Measurements from ENCODE around the gene HELB. TPM values are rescaled to one million over a fixed set of nuclear protein-coding genes. Genes with fewer than 3 reads are reported as not detected.
A peak's percentile ranks its signal among the peaks of the same experiment; 100 is the strongest.

HELB gene
- total RNA-seq, result 10 to 100 TPM; 47.9 to 59.2 (median 54.0) TPM
- polyA plus RNA-seq, result 10 to 100 TPM; 29.6 to 43.0 TPM
- 166 reads per million, percentile 91 among the genes with 10 or more reads in this experiment for total RNA-seq

DNA sequence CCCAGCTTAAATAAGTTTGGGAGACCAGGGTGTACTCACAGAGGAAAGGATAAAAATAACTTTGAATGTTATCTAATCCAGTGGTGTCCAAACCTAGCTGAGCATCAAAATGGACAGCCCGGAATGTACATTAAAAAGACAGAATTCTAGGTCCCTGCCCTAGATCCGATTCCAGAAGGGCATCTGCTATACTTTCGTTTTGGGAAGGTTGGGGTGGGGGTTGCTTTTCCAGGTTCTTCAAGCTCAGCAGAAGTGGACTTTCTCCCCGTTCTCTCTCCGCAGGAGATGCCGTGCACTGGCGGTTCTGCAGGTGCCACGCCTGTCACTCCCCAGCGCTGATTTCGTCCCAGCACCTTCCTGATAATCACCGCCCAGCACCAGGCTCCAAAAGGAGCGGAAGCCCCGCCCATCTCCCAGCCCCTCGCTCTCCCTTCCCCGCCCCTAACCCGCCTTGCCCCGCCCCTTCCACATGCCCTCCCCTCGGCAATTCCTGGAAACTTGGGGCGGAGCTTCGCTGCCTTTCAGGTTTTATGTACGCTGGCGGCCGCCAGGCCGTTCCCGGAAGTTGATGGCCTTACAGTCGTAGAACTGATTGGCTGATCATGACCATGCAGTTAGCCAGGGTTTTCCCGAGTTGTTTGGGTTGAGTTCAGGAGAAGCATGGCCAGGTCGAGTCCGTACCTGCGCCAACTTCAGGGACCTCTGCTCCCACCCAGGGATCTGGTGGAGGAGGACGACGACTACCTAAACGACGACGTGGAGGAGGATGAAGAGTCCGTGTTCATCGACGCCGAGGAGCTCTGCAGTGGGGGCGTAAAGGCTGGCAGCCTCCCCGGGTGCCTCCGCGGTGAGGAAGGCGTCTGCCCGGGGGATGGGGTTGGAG lies at the start of gene HELB:
Gene HELB (plus strand): TSS at position 550 of the 883 bp plus-strand sequence. CDS start 111 bp downstream, at position 661.
- peak; percentile 73 to 93 (median 84) for DNase-seq
- ChIA-PET CTCF (interaction anchor here (0.9 to 2.2 kb wide), 5 partner anchors 10 to 33 kb away, joined by 4 to 10 read pairs (median 6); no protein-coding TSS in a partner anchor), POLR2A (interaction anchor here (0.5 to 5.9 kb wide), 20 partner anchors 7 to 1133 kb away, joined by 3 to 44 read pairs (median 4); partner anchors contain the start of genes CAND1, LEMD3, LLPH and TMBIM4)
- no peaks in the 10 kb centered on the region for H3K27me3 ChIP-seq (ENCODE audit: control insufficient read depth in 2 of 2, insufficient read depth in 2 of 2, low read length in 2 of 2)
- intact Hi-C loops (cut with micrococcal nuclease), result loop anchor here (1.0 to 10.0 kb wide), 17 partner anchors 10 to 1897 kb away; partner anchors contain the start of genes CAND1 (in 2 of the 2), LLPH (in 2 of the 2), TMBIM4 (in 2 of the 2) and GNS (in 1 of the 2)
- H3K9me3 Mint-ChIP-seq, result peaks cover 0 to 2% (median 0%) of the 10 kb centered on the region in 11 donors
- H3K4me1 Mint-ChIP-seq, result peaks cover 25 to 63% (median 54%) of the 10 kb centered on the region in 7 donors
- H3K27ac ChIP-seq (ENCODE audit: low read depth, low read length), result peak within 1 kb of the TSS; percentile 91
- ATAC-seq, result peak; percentile 92
- peak within 1 kb of the TSS; percentile 90 to 99 (median 98) for H3K27ac Mint-ChIP-seq
- H3K4me1 ChIP-seq (ENCODE audit: control insufficient read depth in 2 of 2, insufficient read depth in 2 of 2, low read length in 2 of 2), result peaks cover 17 to 20% of the 10 kb centered on the region in 2 donors
- H3K4me3 Mint-ChIP-seq, result peak within 1 kb of the TSS; percentile 87 to 99 (median 97)
- H3K9me3 ChIP-seq (ENCODE audit: control insufficient read depth in 2 of 3, low read length in 3 of 3), result no peaks in the 10 kb centered on the region
- peaks cover 0 to 28% (median 18%) of the 10 kb centered on the region in 5 donors for H3K36me3 Mint-ChIP-seq
- peak within 1 kb of the TSS; percentile 98 for H3K4me3 ChIP-seq (ENCODE audit: low read length)
- H3K27me3 Mint-ChIP-seq, result peaks cover 0 to 5% (median 0%) of the 10 kb centered on the region in 5 donors
- peaks cover 0 to 5% (median 0%) of the 10 kb centered on the region in 3 experiments for H3K36me3 ChIP-seq (ENCODE audit: control insufficient read depth in 2 of 3, insufficient read depth in 3 of 3, low read length in 3 of 3)

DNA sequence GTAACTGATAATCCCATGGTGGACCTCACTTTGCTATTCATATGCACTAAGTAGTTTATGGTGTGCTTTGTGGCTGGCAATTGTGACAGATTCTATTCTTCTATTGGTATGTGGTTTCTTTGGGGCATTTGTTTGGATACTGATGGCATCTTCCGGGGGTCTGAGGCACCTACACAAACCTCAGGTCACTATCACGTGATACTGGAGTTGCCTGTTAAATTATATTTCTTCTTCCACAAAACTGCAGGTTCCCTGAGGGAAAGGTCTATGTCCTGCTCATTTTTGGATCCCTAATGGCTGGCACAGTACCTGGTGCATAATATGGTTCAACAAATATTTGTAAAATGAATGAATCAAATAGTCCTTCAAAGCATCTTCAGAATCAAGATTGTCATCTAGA lies 49.5 kb upstream of the HELB start:
- Mint-ChIP-seq H3K27me3 (peaks cover 0 to 15% (median 5%) of the 10 kb centered on the region in 5 donors), H3K4me3 (no peak overlapping the region), H3K4me1 (no peaks in the 10 kb centered on the region), H3K27ac (no peak overlapping the region), H3K36me3 (no peaks in the 10 kb centered on the region), H3K9me3 (peaks cover 0 to 4% (median 0%) of the 10 kb centered on the region in 11 donors)
- Histone ChIP-seq H3K9me3 (ENCODE audit: control insufficient read depth in 2 of 3, low read length in 3 of 3) (no peaks in the 10 kb centered on the region), H3K4me1 (ENCODE audit: control insufficient read depth in 2 of 2, insufficient read depth in 2 of 2, low read length in 2 of 2) (no peaks in the 10 kb centered on the region), H3K4me3 (ENCODE audit: low read length) (no peak overlapping the region), H3K27me3 (ENCODE audit: control insufficient read depth in 2 of 2, insufficient read depth in 2 of 2, low read length in 2 of 2) (no peaks in the 10 kb centered on the region), H3K36me3 (ENCODE audit: control insufficient read depth in 2 of 3, insufficient read depth in 3 of 3, low read length in 3 of 3) (no peaks in the 10 kb centered on the region), H3K27ac (ENCODE audit: low read depth, low read length) (no peak overlapping the region)
- no peak for DNase-seq
- intact Hi-C loops (cut with micrococcal nuclease), result no loop called here
- CTCF ChIA-PET, result no interaction called here
- ATAC-seq, result no peak
- POLR2A ChIA-PET, result no interaction called here

DNA sequence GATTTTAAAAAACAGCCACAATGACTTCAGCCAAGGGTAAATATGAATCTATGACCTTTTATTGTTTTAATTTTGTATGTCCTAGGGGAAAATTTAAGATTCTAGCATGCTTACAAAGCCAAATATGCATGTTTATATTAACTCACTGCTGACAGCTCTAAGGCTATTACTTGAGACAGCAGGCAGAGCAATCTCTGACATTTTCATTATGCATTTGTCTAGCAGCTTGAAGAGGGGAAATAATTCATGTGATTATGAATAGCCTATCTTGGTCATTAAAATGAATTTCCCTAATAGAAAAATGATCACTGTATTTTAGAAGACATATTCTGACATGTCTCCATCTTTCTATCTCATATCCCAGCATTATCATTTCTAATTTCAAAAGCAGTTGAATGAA lies 46.6 kb upstream of the HELB start:
- Mint-ChIP-seq H3K4me3 (no peak overlapping the region), H3K9me3 (peaks cover 0 to 4% (median 0%) of the 10 kb centered on the region in 11 donors), H3K36me3 (no peaks in the 10 kb centered on the region), H3K27me3 (peaks cover 0 to 21% (median 5%) of the 10 kb centered on the region in 5 donors), H3K27ac (no peak overlapping the region), H3K4me1 (peaks cover 0 to 1% (median 0%) of the 10 kb centered on the region in 7 donors)
- ChIA-PET CTCF (no interaction called here), POLR2A (no interaction called here)
- Histone ChIP-seq H3K36me3 (ENCODE audit: control insufficient read depth in 2 of 3, insufficient read depth in 3 of 3, low read length in 3 of 3) (no peaks in the 10 kb centered on the region), H3K9me3 (ENCODE audit: control insufficient read depth in 2 of 3, low read length in 3 of 3) (no peaks in the 10 kb centered on the region), H3K4me1 (ENCODE audit: control insufficient read depth in 2 of 2, insufficient read depth in 2 of 2, low read length in 2 of 2) (no peaks in the 10 kb centered on the region), H3K4me3 (ENCODE audit: low read length) (no peak overlapping the region), H3K27ac (ENCODE audit: low read depth, low read length) (no peak overlapping the region), H3K27me3 (ENCODE audit: control insufficient read depth in 2 of 2, insufficient read depth in 2 of 2, low read length in 2 of 2) (no peaks in the 10 kb centered on the region)
- DNase-seq (no peak), ATAC-seq (no peak)
- intact Hi-C loops (cut with micrococcal nuclease), result no loop called here

DNA sequence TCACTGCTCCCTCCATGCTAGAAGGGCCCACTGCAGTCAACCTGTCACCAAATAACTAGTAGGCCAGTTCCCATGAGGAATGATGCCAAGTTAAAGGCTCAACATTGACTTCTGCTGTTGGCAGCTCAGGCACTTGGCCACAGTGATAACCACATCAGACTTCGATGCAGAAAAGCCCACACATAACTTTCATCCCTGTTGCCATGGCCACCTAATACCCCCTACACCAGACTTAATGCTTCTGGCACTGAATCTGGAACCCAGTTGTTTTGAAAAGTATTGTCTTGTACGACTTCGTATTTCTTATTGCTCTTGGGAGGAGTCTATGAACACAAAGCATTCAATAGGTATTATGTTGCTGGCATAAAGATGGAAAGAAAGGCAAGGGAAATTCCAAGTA lies 44.3 kb upstream of the HELB start:
- Histone ChIP-seq H3K4me1 (ENCODE audit: control insufficient read depth in 2 of 2, insufficient read depth in 2 of 2, low read length in 2 of 2) (no peaks in the 10 kb centered on the region), H3K27me3 (ENCODE audit: control insufficient read depth in 2 of 2, insufficient read depth in 2 of 2, low read length in 2 of 2) (no peaks in the 10 kb centered on the region), H3K4me3 (ENCODE audit: low read length) (no peak overlapping the region), H3K36me3 (ENCODE audit: control insufficient read depth in 2 of 3, insufficient read depth in 3 of 3, low read length in 3 of 3) (no peaks in the 10 kb centered on the region), H3K9me3 (ENCODE audit: control insufficient read depth in 2 of 3, low read length in 3 of 3) (no peaks in the 10 kb centered on the region), H3K27ac (ENCODE audit: low read depth, low read length) (no peak overlapping the region)
- H3K4me3 Mint-ChIP-seq, result no peak overlapping the region
- POLR2A ChIA-PET, result no interaction called here
- H3K4me1 Mint-ChIP-seq, result peaks cover 0 to 1% (median 0%) of the 10 kb centered on the region in 7 donors
- CTCF ChIA-PET, result no interaction called here
- no peaks in the 10 kb centered on the region for H3K36me3 Mint-ChIP-seq
- peaks cover 0 to 21% (median 0%) of the 10 kb centered on the region in 5 donors for H3K27me3 Mint-ChIP-seq
- H3K27ac Mint-ChIP-seq, result no peak overlapping the region
- no peaks in the 10 kb centered on the region for H3K9me3 Mint-ChIP-seq
- ATAC-seq (no peak), DNase-seq (no peak)
- intact Hi-C loops (cut with micrococcal nuclease), result no loop called here

DNA sequence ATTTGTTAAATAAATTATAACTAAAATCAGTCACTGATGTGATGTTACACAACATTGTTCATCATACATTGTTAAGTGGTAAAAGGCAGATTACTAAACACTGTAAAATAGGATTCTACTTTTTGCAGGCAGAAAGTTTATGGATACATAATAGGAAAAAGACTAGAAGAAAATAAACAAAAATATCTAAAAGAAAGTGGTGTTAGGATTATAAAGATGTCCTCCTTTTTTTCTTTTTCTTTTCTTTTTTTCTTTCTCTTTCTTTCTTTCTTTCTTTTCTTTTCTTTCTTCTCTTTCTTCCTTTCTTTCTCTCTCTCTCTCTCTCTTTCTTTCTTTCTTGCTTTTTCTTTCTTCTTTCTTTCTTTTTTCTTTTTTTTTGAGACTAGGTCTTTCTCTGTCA lies 39.6 kb upstream of the HELB start:
- no peaks in the 10 kb centered on the region for H3K27me3 ChIP-seq (ENCODE audit: control insufficient read depth in 2 of 2, insufficient read depth in 2 of 2, low read length in 2 of 2)
- intact Hi-C loops (cut with micrococcal nuclease), result no loop called here
- H3K4me3 ChIP-seq (ENCODE audit: low read length), result no peak overlapping the region
- H3K4me1 ChIP-seq (ENCODE audit: control insufficient read depth in 2 of 2, insufficient read depth in 2 of 2, low read length in 2 of 2), result no peaks in the 10 kb centered on the region
- no peaks in the 10 kb centered on the region for H3K9me3 ChIP-seq (ENCODE audit: control insufficient read depth in 2 of 3, low read length in 3 of 3)
- no peaks in the 10 kb centered on the region for H3K36me3 ChIP-seq (ENCODE audit: control insufficient read depth in 2 of 3, insufficient read depth in 3 of 3, low read length in 3 of 3)
- ChIA-PET POLR2A (no interaction called here), CTCF (no interaction called here)
- Mint-ChIP-seq H3K36me3 (no peaks in the 10 kb centered on the region), H3K9me3 (no peaks in the 10 kb centered on the region), H3K27me3 (peaks cover 0 to 15% (median 8%) of the 10 kb centered on the region in 5 donors), H3K4me3 (no peak overlapping the region), H3K4me1 (peaks cover 0 to 3% (median 0%) of the 10 kb centered on the region in 7 donors), H3K27ac (no peak overlapping the region)
- H3K27ac ChIP-seq (ENCODE audit: low read depth, low read length), result no peak overlapping the region
- ATAC-seq (no peak), DNase-seq (no peak)

DNA sequence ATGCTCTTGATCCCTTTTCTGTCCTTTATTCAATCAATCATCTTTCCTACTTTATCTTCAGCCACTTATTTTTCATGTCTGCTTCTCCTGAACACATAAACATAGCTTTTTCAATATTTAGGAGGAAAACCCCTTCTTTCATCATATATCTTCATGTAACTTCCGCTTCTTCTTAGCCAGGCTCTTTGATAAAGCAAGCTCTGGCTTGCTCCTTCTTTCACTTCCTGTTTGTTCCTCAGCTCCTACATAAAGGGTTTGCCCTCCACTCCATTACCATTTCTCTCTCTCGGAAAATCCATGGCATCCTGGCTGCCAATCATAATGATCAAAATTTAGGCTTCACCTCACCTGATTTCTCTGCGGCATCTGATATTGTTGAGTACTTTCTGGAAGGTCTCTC lies 33.7 kb upstream of the HELB start:
- H3K36me3 Mint-ChIP-seq, result peaks cover 0 to under 1% (median 0%) of the 10 kb centered on the region in 5 donors
- H3K27me3 ChIP-seq (ENCODE audit: control insufficient read depth in 2 of 2, insufficient read depth in 2 of 2, low read length in 2 of 2), result no peaks in the 10 kb centered on the region
- H3K4me3 ChIP-seq (ENCODE audit: low read length), result no peak overlapping the region
- DNase-seq (peak in 2 of 9 donors; percentile 4 to 16), ATAC-seq (peak; percentile 74)
- CTCF ChIA-PET, result interaction anchor here (0.6 to 4.9 kb wide), 5 partner anchors 18 to 139 kb away, joined by 4 to 54 read pairs (median 8); partner anchors contain the start of gene HELB
- intact Hi-C loops (cut with micrococcal nuclease), result loop anchor here (2.0 to 5.0 kb wide), 2 partner anchors 121 to 426 kb away; no protein-coding TSS in a partner anchor
- H3K27me3 Mint-ChIP-seq, result peaks cover 0 to 8% (median 0%) of the 10 kb centered on the region in 5 donors
- peaks cover 4 to 20% (median 9%) of the 10 kb centered on the region in 7 donors for H3K4me1 Mint-ChIP-seq
- POLR2A ChIA-PET, result no interaction called here
- no peaks in the 10 kb centered on the region for H3K9me3 Mint-ChIP-seq
- H3K27ac ChIP-seq (ENCODE audit: low read depth, low read length), result peak overlapping the region; percentile 34
- H3K9me3 ChIP-seq (ENCODE audit: control insufficient read depth in 2 of 3, low read length in 3 of 3), result no peaks in the 10 kb centered on the region
- H3K27ac Mint-ChIP-seq, result no peak overlapping the region
- no peak overlapping the region for H3K4me3 Mint-ChIP-seq
- peaks cover 0 to 13% of the 10 kb centered on the region in 2 donors for H3K4me1 ChIP-seq (ENCODE audit: control insufficient read depth in 2 of 2, insufficient read depth in 2 of 2, low read length in 2 of 2)
- H3K36me3 ChIP-seq (ENCODE audit: control insufficient read depth in 2 of 3, insufficient read depth in 3 of 3, low read length in 3 of 3), result no peaks in the 10 kb centered on the region
